HG03095 (cell line): ENCODE measurements around the gene CCDC124.
"Not testable (repeated sequence)": the region's sequence is repeated elsewhere in the genome, so short reads cannot be mapped to it uniquely, and the experiment has no call there.

Experiments used
- ATAC-seq: cut with Tn5 transposase; IDR thresholded peaks from one replicate; pipeline ENCODE4 v1.9.1; 2021; ENCODE audit warnings: moderate library complexity; ENCODE audit not compliant: unreplicated experiment

CCDC124 gene

GRCh38 chr19:17977488-17977887, 44.7 kb downstream of the CCDC124 start:
- no peak for ATAC-seq

- ATAC-seq, result no peak
Measured at GRCh38 chr19:17981611-17982010, 48.8 kb downstream of the CCDC124 start.

- no peak for ATAC-seq
Measured at GRCh38 chr19:17982430-17982829, 49.6 kb downstream of the CCDC124 start.

GRCh38 chr19:17985037-17985818, 52.4 kb downstream of the CCDC124 start:
- ATAC-seq, result no peak

GRCh38 chr19:17986569-17986968, 53.8 kb downstream of the CCDC124 start:
- ATAC-seq, result not testable (repeated sequence)

- no peak for ATAC-seq
Measured at GRCh38 chr19:17988161-17988560, 55.3 kb downstream of the CCDC124 start.

- ATAC-seq, result no peak
Measured at GRCh38 chr19:17989425-17990094, 56.7 kb downstream of the CCDC124 start.

- no peak for ATAC-seq
Measured at GRCh38 chr19:17993076-17993813, 60.4 kb downstream of the CCDC124 start.
